Measurements from ENCODE around the gene ACBD6. TPM values are rescaled to one million over a fixed set of nuclear protein-coding genes. Genes with fewer than 3 reads are reported as not detected.
"Not testable (repeated sequence)": the region's sequence is repeated elsewhere in the genome, so short reads cannot be mapped to it uniquely, and the experiment has no call there.

Gene ACBD6
- total RNA-seq, 1 donor from 2014 or later: 34.4 TPM

- Histone ChIP-seq H3K27ac (no peak overlapping the region), H3K4me3 (no peak overlapping the region), H3K36me3 (peaks cover 0 to 3% of the 10 kb centered on the region in 2 donors), H3K4me1 (no peaks in the 10 kb centered on the region), H3K9me3 (no peaks in the 10 kb centered on the region), H3K27me3 (no peaks in the 10 kb centered on the region)
- intact Hi-C loops (cut with DNase I): no loop called here
- DNase-seq (ENCODE audit: extremely low spot score in 2 of 2): no peak
- no peak for TF ChIP-seq POLR2A (IDR thresholded peaks at IDR 0.05)
- TF ChIP-seq POLR2AphosphoS5 (IDR thresholded peaks at IDR 0.05; ENCODE audit: insufficient read depth in 1 of 2, low read depth in 1 of 2): no peak
- TF ChIP-seq CTCF (IDR thresholded peaks at IDR 0.05): no peak
These were observed 17.9 kb downstream of the ACBD6 start for GRCh38 chr1:180484490-180484889.

DNA sequence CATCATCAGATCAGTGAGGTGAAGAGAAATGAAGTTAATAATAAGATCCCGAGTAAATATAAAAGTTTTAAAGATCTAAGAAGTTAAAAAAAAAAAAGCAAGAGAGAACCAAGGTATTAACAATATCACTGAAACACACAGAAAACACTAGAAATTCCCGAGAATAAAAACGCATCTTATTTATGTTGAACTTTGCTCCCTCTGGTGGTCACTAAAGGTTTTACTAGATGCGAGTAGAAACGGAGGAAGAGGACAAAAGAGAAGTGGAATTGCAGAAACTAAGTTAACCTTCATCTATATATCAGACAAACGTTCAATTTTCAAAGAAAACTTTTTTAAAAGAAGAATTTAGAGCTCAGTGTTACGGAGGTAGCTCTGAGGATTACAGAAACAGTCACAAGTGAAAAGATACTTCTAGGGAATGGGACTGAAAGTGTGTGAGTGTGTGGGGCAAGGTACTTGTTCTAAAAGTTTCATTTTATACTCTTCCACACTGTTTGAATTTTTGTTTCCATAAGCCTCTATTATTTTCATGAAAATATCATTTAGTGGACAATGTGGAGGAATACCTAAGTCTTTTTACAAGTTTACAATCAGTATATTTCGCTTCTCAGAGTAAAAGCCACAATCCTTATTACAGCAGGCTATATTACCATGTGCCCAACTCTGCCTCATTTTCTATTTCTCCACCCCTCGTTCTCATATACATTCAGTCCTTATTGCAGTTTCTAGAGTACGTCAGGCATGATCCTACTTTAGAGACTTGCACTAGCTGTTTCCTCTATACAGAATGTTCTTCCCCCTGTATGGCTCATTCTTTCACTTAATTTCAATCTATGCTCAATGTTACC, 19.7 kb downstream of the ACBD6 start:
- intact Hi-C loops (cut with DNase I): no loop called here
- Histone ChIP-seq H3K27ac (no peak overlapping the region), H3K9me3 (peaks cover 5% of the 10 kb centered on the region), H3K36me3 (peaks cover 0 to 3% of the 10 kb centered on the region in 2 donors), H3K4me1 (no peaks in the 10 kb centered on the region), H3K27me3 (no peaks in the 10 kb centered on the region), H3K4me3 (no peak overlapping the region)
- TF ChIP-seq POLR2AphosphoS5 (IDR thresholded peaks at IDR 0.05; ENCODE audit: insufficient read depth in 1 of 2, low read depth in 1 of 2) (no peak), CTCF (IDR thresholded peaks at IDR 0.05) (peak; percentile 35 to 64 (median 55)), POLR2A (IDR thresholded peaks at IDR 0.05) (no peak)
- no peak for DNase-seq (ENCODE audit: extremely low spot score in 2 of 2)

GRCh38 chr1:180470031-180470430, 32.3 kb downstream of the ACBD6 start:
- no peak overlapping the region for H3K27ac ChIP-seq
- H3K27me3 ChIP-seq: no peaks in the 10 kb centered on the region
- H3K4me3 ChIP-seq: no peak overlapping the region
- H3K36me3 ChIP-seq: peaks cover 0 to 4% of the 10 kb centered on the region in 2 donors
- no peaks in the 10 kb centered on the region for H3K4me1 ChIP-seq
- no peak for TF ChIP-seq POLR2A (IDR thresholded peaks at IDR 0.05)
- no peak for TF ChIP-seq POLR2AphosphoS5 (IDR thresholded peaks at IDR 0.05; ENCODE audit: insufficient read depth in 1 of 2, low read depth in 1 of 2)
- TF ChIP-seq CTCF (IDR thresholded peaks at IDR 0.05): no peak
- intact Hi-C loops (cut with DNase I): loop anchor here (10.0 kb wide), 2 partner anchors 215 to 275 kb away; no protein-coding TSS in a partner anchor
- DNase-seq (ENCODE audit: extremely low spot score in 2 of 2): no peak
- no peaks in the 10 kb centered on the region for H3K9me3 ChIP-seq

GRCh38 chr1:180468311-180468710, 34.1 kb downstream of the ACBD6 start:
- TF ChIP-seq POLR2A (IDR thresholded peaks at IDR 0.05) (no peak), POLR2AphosphoS5 (IDR thresholded peaks at IDR 0.05; ENCODE audit: insufficient read depth in 1 of 2, low read depth in 1 of 2) (no peak), CTCF (IDR thresholded peaks at IDR 0.05) (no peak)
- H3K9me3 ChIP-seq: no peaks in the 10 kb centered on the region
- no peak overlapping the region for H3K4me3 ChIP-seq
- no peaks in the 10 kb centered on the region for H3K27me3 ChIP-seq
- H3K4me1 ChIP-seq: no peaks in the 10 kb centered on the region
- DNase-seq (ENCODE audit: extremely low spot score in 2 of 2): no peak
- no peak overlapping the region for H3K27ac ChIP-seq
- intact Hi-C loops (cut with DNase I): no loop called here
- peaks cover 0 to 4% of the 10 kb centered on the region in 2 donors for H3K36me3 ChIP-seq

DNA sequence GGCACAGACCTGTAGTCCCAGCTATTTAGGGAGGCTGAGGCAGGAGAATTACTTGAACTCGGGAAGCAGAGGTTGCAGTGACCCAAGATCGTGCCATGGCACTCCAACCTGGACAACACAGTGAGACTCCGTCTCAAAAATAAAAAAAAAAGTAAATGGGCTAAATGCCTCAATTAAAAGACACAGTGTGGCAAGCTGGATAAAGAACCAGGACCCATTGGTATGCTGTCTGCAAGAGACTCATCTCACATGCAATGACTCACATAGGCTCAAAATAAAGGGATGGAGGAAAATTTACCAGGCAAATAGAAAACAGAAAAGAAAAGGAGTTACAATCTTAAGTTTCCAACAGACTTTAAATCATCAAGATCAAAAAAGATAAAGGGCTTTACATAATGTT, 40.3 kb downstream of the ACBD6 start:
- Histone ChIP-seq H3K4me3 (no peak overlapping the region), H3K4me1 (no peaks in the 10 kb centered on the region), H3K36me3 (peaks cover 0 to 4% of the 10 kb centered on the region in 2 donors), H3K27me3 (no peaks in the 10 kb centered on the region), H3K9me3 (no peaks in the 10 kb centered on the region), H3K27ac (no peak overlapping the region)
- TF ChIP-seq CTCF (IDR thresholded peaks at IDR 0.05) (no peak), POLR2AphosphoS5 (IDR thresholded peaks at IDR 0.05; ENCODE audit: insufficient read depth in 1 of 2, low read depth in 1 of 2) (no peak), POLR2A (IDR thresholded peaks at IDR 0.05) (no peak)
- intact Hi-C loops (cut with DNase I): no loop called here
- DNase-seq (ENCODE audit: extremely low spot score in 2 of 2): no peak

- intact Hi-C loops (cut with DNase I); H3K4me3 ChIP-seq; H3K9me3 ChIP-seq; H3K27ac ChIP-seq; H3K4me1 ChIP-seq; H3K36me3 ChIP-seq; H3K27me3 ChIP-seq; DNase-seq (ENCODE audit: extremely low spot score in 2 of 2): not testable (repeated sequence)
These were observed 40.7 kb downstream of the ACBD6 start for GRCh38 chr1:180461682-180462081.

All from vagina (tissue), 2 donors.